CD14-positive monocyte (primary cell): ENCODE results near the gene CYP2R1. TPM values are rescaled to one million over a fixed set of nuclear protein-coding genes. Genes with fewer than 3 reads are reported as not detected.

ENCODE experiments used
- DNase-seq, 3 donors: peaks; one replicate each; pipeline ENCODE4 v3.0.0-alpha.2; 2011 to 2022
- H2AFZ ChIP-seq: 2 replicates; pipeline ENCODE4 v1.6.0; 2012; ENCODE audit warnings: mild to moderate bottlenecking, low read depth, low read length, inconsistent platforms; ENCODE audit not compliant: insufficient read depth, poor library complexity, severe bottlenecking
- H3K27ac ChIP-seq, 2 donors: 1 replicate in 1 of 2; 2 replicates in 1 of 2; pipeline ENCODE4 v1.5.1; 2012 to 2013; ENCODE audit warnings: low read length in 2 of 2, control low read depth in 1 of 2, inconsistent platforms in 1 of 2, low read depth in 1 of 2, mild to moderate bottlenecking in 1 of 2
- H3K27me3 ChIP-seq, 2 donors: one replicate each; pipeline versions ENCODE4 v1.6.0 to v1.6.1; 2011 to 2013; ENCODE audit warnings: low read length in 2 of 2; ENCODE audit not compliant: control insufficient read depth in 2 of 2, insufficient read depth in 2 of 2
- H3K36me3 ChIP-seq, 2 donors: replicated peaks in 1 of 2; 1 replicate in 1 of 2; 2 replicates in 1 of 2; pipeline versions ENCODE4 v1.5.1 to v1.6.1; 2012 to 2013; ENCODE audit warnings: low read length in 2 of 2, control low read depth in 1 of 2, inconsistent platforms in 1 of 2, mild to moderate bottlenecking in 1 of 2; ENCODE audit not compliant: insufficient read depth in 2 of 2, control insufficient read depth in 1 of 2
- H3K4me1 ChIP-seq, 2 donors: 1 replicate in 1 of 2; 2 replicates in 1 of 2; pipeline versions ENCODE4 v1.5.1 to v1.6.1; 2012 to 2013; ENCODE audit warnings: low read length in 2 of 2, control low read depth in 1 of 2, inconsistent platforms in 1 of 2, mild to moderate bottlenecking in 1 of 2, moderate library complexity in 1 of 2; ENCODE audit not compliant: insufficient read depth in 2 of 2, control insufficient read depth in 1 of 2
- H3K4me2 ChIP-seq: replicated peaks from 2 replicates; pipeline ENCODE3; 2012; ENCODE audit warnings: low read length, moderate library complexity, mild to moderate bottlenecking; ENCODE audit not compliant: poor library complexity, severe bottlenecking; ENCODE audit errors: extremely low read depth
- H3K4me3 ChIP-seq, 3 experiments: fragments of 200-600 bp in 1 of 3; sonication (generic) in 1 of 3; replicated peaks in 1 of 3; 1 replicate in 2 of 3; 2 replicates in 1 of 3; pipeline ENCODE4 v1.5.1; 2011 to 2013; ENCODE audit warnings: low read length in 3 of 3, mild to moderate bottlenecking in 3 of 3, control low read depth in 2 of 3, low read depth in 2 of 3, inconsistent platforms in 1 of 3, moderate library complexity in 1 of 3
- H3K79me2 ChIP-seq: 2 replicates; pipeline ENCODE4 v1.6.0; 2012; ENCODE audit warnings: mild to moderate bottlenecking, control low read depth, inconsistent platforms, low read length, moderate library complexity; ENCODE audit not compliant: insufficient read depth
- H3K9ac ChIP-seq: 2 replicates; pipeline ENCODE4 v1.6.0; 2017; ENCODE audit warnings: low read length, mild to moderate bottlenecking; ENCODE audit not compliant: insufficient read depth, poor library complexity, severe bottlenecking
- H3K9me3 ChIP-seq, 2 donors: replicated peaks in 1 of 2; 1 replicate in 1 of 2; 2 replicates in 1 of 2; pipeline versions ENCODE4 v1.5.1 to v1.6.1; 2012 to 2013; ENCODE audit warnings: low read length in 2 of 2, control low read depth in 1 of 2; ENCODE audit not compliant: control insufficient read depth in 1 of 2, insufficient read depth in 1 of 2
- H4K20me1 ChIP-seq: 2 replicates; pipeline ENCODE4 v1.6.0; 2012; ENCODE audit warnings: mild to moderate bottlenecking, low read length, control low read depth, moderate library complexity; ENCODE audit not compliant: insufficient read depth
- H3K27ac Mint-ChIP-seq, 7 donors: one replicate each; pipeline ENCODE4 v1.8.0; 2020; ENCODE audit warnings: mild to moderate bottlenecking in 7 of 7, mixed read lengths in 7 of 7, moderate library complexity in 6 of 7, inconsistent platforms in 2 of 7
- H3K27me3 Mint-ChIP-seq, 3 donors: one replicate each; pipeline ENCODE4 v1.8.0; 2021 to 2022; ENCODE audit warnings: low read depth in 3 of 3, mild to moderate bottlenecking in 3 of 3, mixed read lengths in 3 of 3, moderate library complexity in 3 of 3, inconsistent platforms in 1 of 3
- H3K36me3 Mint-ChIP-seq, 2 donors: one replicate each; pipeline ENCODE4 v1.8.0; 2020; ENCODE audit warnings: mixed read lengths in 2 of 2, inconsistent platforms in 1 of 2, mild to moderate bottlenecking in 1 of 2
- H3K4me1 Mint-ChIP-seq: one replicate; pipeline ENCODE4 v1.8.0; 2020; ENCODE audit warnings: mild to moderate bottlenecking, mixed read lengths
- H3K4me3 Mint-ChIP-seq, 2 donors: one replicate each; pipeline ENCODE4 v1.8.0; 2020; ENCODE audit warnings: mild to moderate bottlenecking in 2 of 2, mixed read lengths in 2 of 2, moderate library complexity in 1 of 2
- H3K9me3 Mint-ChIP-seq, 7 donors: one replicate each; pipeline ENCODE4 v1.8.0; 2020 to 2022; ENCODE audit warnings: mixed read lengths in 7 of 7, mild to moderate bottlenecking in 6 of 7, moderate library complexity in 6 of 7, inconsistent platforms in 2 of 7
- CTCF ChIP-seq: fragments of 200-600 bp; IDR thresholded peaks from one replicate; pipeline ENCODE4 v1.8.0; 2022; ENCODE audit warnings: antibody characterized with exemption, mild to moderate bottlenecking
- WGBS: methylation state at CpG from one replicate; pipeline ENCODE4 v1.1.5; 2013; ENCODE audit warnings: missing lambda C conversion rate; ENCODE audit not compliant: insufficient coverage; 5-methylcytosine and 5-hydroxymethylcytosine counted together
- intact Hi-C, 2 donors: fragments of 100-400 bp; cut with micrococcal nuclease; formaldehyde crosslinking; loops; one replicate each; pipeline versions ENCODE4 v1.15.0 to v1.15.1; 2023
- polyA plus RNA-seq, 3 donors: library from polyadenylated mRNA; depleted of rRNA in 1 of 3; unstranded in 2 of 3; stranded (reverse) in 1 of 3; fragments of 300-500 nt in 2 of 3; fragments of >200 nt in 1 of 3; fragmentation: Illumina TruSeq in 2 of 3; gene quantifications; 1 replicate in 2 of 3; 2 replicates in 1 of 3; pipeline ENCODE4 v1.2.3, GENCODE V29; 2012 to 2021

The CYP2R1 gene
- polyA plus RNA-seq, 3 donors = 5.4 to 8.3 (median 7.0) TPM

- no peak overlapping the region for H3K27ac Mint-ChIP-seq
- DNase-seq = no peak
- H3K79me2 ChIP-seq = no peaks in the 10 kb centered on the region
- H3K36me3 Mint-ChIP-seq = no peaks in the 10 kb centered on the region
- H4K20me1 ChIP-seq = no peaks in the 10 kb centered on the region
- H3K4me1 Mint-ChIP-seq = no peaks in the 10 kb centered on the region
- H3K9me3 Mint-ChIP-seq = peaks cover 2 to 12% (median 5%) of the 10 kb centered on the region in 7 donors
- H2AFZ ChIP-seq = no peak overlapping the region
- no peak overlapping the region for H3K4me2 ChIP-seq
- no CpG with 5 or more reads among the region's 2 CpGs for WGBS
- intact Hi-C loops = no loop called here
- no peaks in the 10 kb centered on the region for H3K4me1 ChIP-seq
- no peak overlapping the region for H3K4me3 Mint-ChIP-seq
- peaks cover 0 to 3% of the 10 kb centered on the region in 2 donors for H3K9me3 ChIP-seq
- no peak overlapping the region for H3K4me3 ChIP-seq
- H3K27ac ChIP-seq = no peak overlapping the region
- H3K9ac ChIP-seq = no peak overlapping the region
- peaks cover 0 to 3% of the 10 kb centered on the region in 2 donors for H3K27me3 ChIP-seq
- no peaks in the 10 kb centered on the region for H3K36me3 ChIP-seq
- TF ChIP-seq CTCF = no peak
- peaks cover 4 to 6% (median 5%) of the 10 kb centered on the region in 3 donors for H3K27me3 Mint-ChIP-seq
Measured at GRCh38 chr11:14930369-14930768, 38.3 kb upstream of the CYP2R1 start.

- Mint-ChIP-seq H3K27ac (no peak overlapping the region), H3K4me1 (no peaks in the 10 kb centered on the region), H3K27me3 (peaks cover 6 to 8% (median 6%) of the 10 kb centered on the region in 3 donors), H3K36me3 (no peaks in the 10 kb centered on the region), H3K9me3 (peaks cover 2 to 11% (median 5%) of the 10 kb centered on the region in 7 donors), H3K4me3 (no peak overlapping the region)
- H3K9ac ChIP-seq = no peak overlapping the region
- no peak for TF ChIP-seq CTCF
- no peak overlapping the region for H3K4me2 ChIP-seq
- no peaks in the 10 kb centered on the region for H3K36me3 ChIP-seq
- peaks cover 0 to 4% of the 10 kb centered on the region in 2 donors for H3K27me3 ChIP-seq
- H3K79me2 ChIP-seq = no peaks in the 10 kb centered on the region
- H3K9me3 ChIP-seq = peaks cover 0 to 3% of the 10 kb centered on the region in 2 donors
- no peak overlapping the region for H3K4me3 ChIP-seq
- H4K20me1 ChIP-seq = no peaks in the 10 kb centered on the region
- H3K27ac ChIP-seq = no peak overlapping the region
- H3K4me1 ChIP-seq = no peaks in the 10 kb centered on the region
- DNase-seq = no peak
- no peak overlapping the region for H2AFZ ChIP-seq
- intact Hi-C loops = no loop called here
Measured at GRCh38 chr11:14927146-14927545, 35.1 kb upstream of the CYP2R1 start.
